H1 (cell line): Measurements from ENCODE around the gene PLCL1.

Experiments used
- CEBPB ChIP-seq: IDR thresholded peaks from 2 replicates; pipeline ENCODE4 v1.6.1; 2012; ENCODE audit warnings: low read depth, low read length
- CTCF ChIP-seq, 3 experiments: IDR thresholded peaks; 1 replicate in 2 of 3; 2 replicates in 1 of 3; pipeline versions ENCODE4 v1.5.1 to v1.6.1; 2011; ENCODE audit warnings: low read length in 3 of 3, mild to moderate bottlenecking in 3 of 3, inconsistent platforms in 2 of 3, low read depth in 1 of 3, moderate library complexity in 1 of 3; ENCODE audit not compliant: insufficient read depth in 1 of 3; ENCODE audit errors: control extremely low read depth in 1 of 3
- EP300 ChIP-seq, 2 experiments: IDR thresholded peaks; 1 replicate in 1 of 2; 2 replicates in 1 of 2; pipeline ENCODE4 v1.6.1; 2011 to 2012; ENCODE audit warnings: low read depth in 2 of 2, low read length in 2 of 2, mild to moderate bottlenecking in 2 of 2, borderline replicate concordance in 1 of 2, inconsistent platforms in 1 of 2, moderate library complexity in 1 of 2
- POLR2A ChIP-seq, 2 experiments: IDR thresholded peaks; 1 replicate in 1 of 2; 2 replicates in 1 of 2; pipeline ENCODE4 v1.6.1; 2011; ENCODE audit warnings: low read depth in 2 of 2, low read length in 2 of 2, mild to moderate bottlenecking in 2 of 2; ENCODE audit errors: control extremely low read depth in 1 of 2
- SUZ12 ChIP-seq: fragments of 200-600 bp; sonication (generic); IDR thresholded peaks from 2 replicates; pipeline ENCODE4 v1.6.1; 2012; ENCODE audit warnings: mild to moderate bottlenecking, inconsistent platforms, low read length, moderate library complexity, mixed read lengths

DNA sequence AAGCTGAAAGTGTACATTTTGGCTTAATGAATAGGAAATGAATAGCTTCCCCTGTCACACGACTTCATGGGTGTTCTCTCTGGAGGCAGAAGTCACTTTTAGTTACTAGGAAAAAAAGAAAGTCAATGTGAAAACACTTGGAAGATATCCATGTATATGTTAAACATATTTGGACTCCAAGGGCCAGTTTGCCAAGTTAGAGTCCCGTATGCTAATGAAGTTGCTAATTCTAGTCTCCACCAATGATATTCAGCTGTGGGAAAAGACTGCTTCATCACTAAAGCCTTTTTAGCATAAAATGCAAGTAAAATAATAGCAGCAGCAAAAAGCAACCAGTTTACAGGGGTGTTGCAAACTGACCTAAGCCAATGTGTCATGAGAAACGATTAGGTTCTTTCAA lies 108.7 kb downstream of the PLCL1 start:
- TF ChIP-seq POLR2A (IDR thresholded peaks at IDR 0.05; ENCODE audit: control extremely low read depth in 1 of 2, low read depth in 2 of 2, low read length in 2 of 2) (no peak), CTCF (IDR thresholded peaks at IDR 0.05; ENCODE audit: control extremely low read depth in 1 of 3, insufficient read depth in 1 of 3, low read depth in 1 of 3, low read length in 3 of 3) (no peak), SUZ12 (no peak), EP300 (IDR thresholded peaks at IDR 0.05; ENCODE audit: borderline replicate concordance in 1 of 2, low read depth in 2 of 2, low read length in 2 of 2) (no peak), CEBPB (no peak)
